Kidney epithelial cell (primary cell): Measurements from ENCODE around the gene GGNBP2. TPM values are rescaled to one million over a fixed set of nuclear protein-coding genes. Genes with fewer than 3 reads are reported as not detected.
A peak's percentile ranks its signal among the peaks of the same experiment; 100 is the strongest.

ENCODE experiments used
- DNase-seq: peaks from one replicate; pipeline ENCODE4 v3.0.0-alpha.2; 2010; ENCODE audit warnings: low read depth
- H3K27me3 ChIP-seq: 2 replicates; pipeline ENCODE4 v1.6.0; 2011; ENCODE audit warnings: low read length; ENCODE audit not compliant: control insufficient read depth, insufficient read depth
- H3K36me3 ChIP-seq: 2 replicates; pipeline ENCODE4 v1.5.1; 2011; ENCODE audit warnings: low read length; ENCODE audit not compliant: control insufficient read depth, insufficient read depth
- H3K4me3 ChIP-seq: 2 replicates; pipeline ENCODE4 v1.5.1; 2011; ENCODE audit warnings: low read depth, mild to moderate bottlenecking, control low read depth, low read length
- CTCF ChIP-seq: IDR thresholded peaks from 2 replicates; pipeline ENCODE4 v1.5.1; 2011; ENCODE audit warnings: mild to moderate bottlenecking, moderate library complexity, low read length, control low read depth, inconsistent platforms; ENCODE audit not compliant: insufficient read depth, poor library complexity, severe bottlenecking
- total RNA-seq: library from RNA; depleted of rRNA; stranded (reverse); fragments of >200 nt; gene quantifications from 2 replicates; pipeline ENCODE4 v1.2.3, GENCODE V29; 2015

The GGNBP2 gene
- total RNA-seq, 1 donor from 2014 or later, result 38.2 TPM

GRCh38 chr17:36597866-36598777 is 53.4 kb downstream of the GGNBP2 start:
- Histone ChIP-seq H3K27me3 (no peaks in the 10 kb centered on the region), H3K36me3 (no peaks in the 10 kb centered on the region), H3K4me3 (no peak overlapping the region)
- TF ChIP-seq CTCF, result no peak
- no peak for DNase-seq

DNA sequence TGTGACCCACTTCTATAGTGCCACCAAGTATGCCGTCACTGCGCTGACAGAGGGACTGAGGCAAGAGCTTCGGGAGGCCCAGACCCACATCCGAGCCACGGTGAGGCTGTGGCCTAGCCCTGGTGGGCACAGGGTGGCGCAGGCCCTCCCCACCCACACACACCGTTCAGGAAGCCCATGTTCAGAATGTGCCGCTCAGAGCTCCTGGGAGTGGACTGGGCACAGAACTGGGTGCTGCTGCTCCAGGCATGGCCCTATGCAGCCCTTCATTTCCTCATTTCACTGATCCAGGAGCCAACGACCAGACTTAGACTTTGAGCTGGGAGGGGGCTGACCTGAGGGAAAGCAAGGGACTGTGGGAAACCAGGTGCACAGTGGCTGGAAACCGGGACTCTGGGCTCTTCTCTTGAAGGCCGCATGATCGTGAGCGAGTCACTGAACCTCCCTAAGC is 54.3 kb downstream of the GGNBP2 start:
- no peak overlapping the region for H3K4me3 ChIP-seq
- DNase-seq, result no peak
- H3K36me3 ChIP-seq, result peaks cover 1% of the 10 kb centered on the region
- TF ChIP-seq CTCF, result no peak
- H3K27me3 ChIP-seq, result no peaks in the 10 kb centered on the region

GRCh38 chr17:36599546-36600250 is 55.0 kb downstream of the GGNBP2 start:
- no peak for TF ChIP-seq CTCF
- Histone ChIP-seq H3K36me3 (peaks cover 1% of the 10 kb centered on the region), H3K4me3 (no peak overlapping the region), H3K27me3 (no peaks in the 10 kb centered on the region)
- DNase-seq, result no peak

- Histone ChIP-seq H3K4me3 (peak overlapping the region; percentile 67), H3K36me3 (peaks cover 1% of the 10 kb centered on the region), H3K27me3 (no peaks in the 10 kb centered on the region)
- no peak for TF ChIP-seq CTCF
- DNase-seq, result no peak
These were observed 55.7 kb downstream of the GGNBP2 start for GRCh38 chr17:36600465-36600864.

GRCh38 chr17:36600936-36601302 is 56.2 kb downstream of the GGNBP2 start:
- peak overlapping the region; percentile 67 for H3K4me3 ChIP-seq
- no peak for DNase-seq
- H3K27me3 ChIP-seq, result no peaks in the 10 kb centered on the region
- TF ChIP-seq CTCF, result no peak
- H3K36me3 ChIP-seq, result peaks cover 1% of the 10 kb centered on the region
